GM18508 (cell line): ENCODE results near the gene SF3B1.
"Not testable (repeated sequence)": the region's sequence is repeated elsewhere in the genome, so short reads cannot be mapped to it uniquely, and the experiment has no call there.

Experiments
- ATAC-seq: cut with Tn5 transposase; IDR thresholded peaks from one replicate; pipeline ENCODE4 v1.9.1; 2021; ENCODE audit warnings: moderate number of reproducible peaks; ENCODE audit not compliant: insufficient read depth, unreplicated experiment

The SF3B1 gene

DNA sequence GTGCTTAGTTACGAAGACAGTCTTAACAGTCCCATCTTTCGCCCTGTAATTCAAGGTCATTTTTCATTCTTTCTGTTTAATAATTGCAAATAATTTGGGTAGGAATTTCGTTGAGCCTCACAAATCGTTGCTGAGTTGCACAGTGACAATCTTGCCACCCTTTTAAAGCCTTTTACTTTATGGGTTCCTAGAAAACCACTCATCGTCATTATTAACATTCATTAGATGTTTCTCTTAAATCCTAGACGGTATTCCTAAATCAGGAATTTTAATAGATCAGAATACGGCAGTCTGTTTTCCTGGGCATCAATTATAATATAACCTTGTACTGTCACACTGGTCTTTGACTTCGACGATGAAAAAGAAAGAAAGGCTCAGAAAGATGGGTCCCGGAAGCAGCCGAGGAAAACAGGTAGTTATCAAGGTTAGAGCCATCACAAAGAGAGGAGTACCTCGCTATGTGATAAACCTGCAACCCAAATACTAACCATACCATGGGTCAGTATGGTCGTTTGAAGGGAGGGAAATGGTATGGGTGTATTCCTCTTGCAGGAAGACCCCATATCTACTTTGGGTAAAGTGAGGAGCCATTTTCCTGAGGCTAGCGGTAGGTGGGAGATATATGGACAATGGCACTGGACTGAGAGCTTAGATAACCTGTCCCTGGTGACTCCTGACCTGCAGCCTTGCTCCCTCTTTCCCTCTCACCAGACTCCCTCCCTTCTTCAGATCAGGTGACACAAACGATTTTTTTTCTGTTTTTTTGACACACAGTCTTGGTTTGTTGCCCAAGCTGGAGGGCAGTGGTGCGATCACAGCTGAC lies 981 bp upstream of the SF3B1 start:
- ATAC-seq: no peak

DNA sequence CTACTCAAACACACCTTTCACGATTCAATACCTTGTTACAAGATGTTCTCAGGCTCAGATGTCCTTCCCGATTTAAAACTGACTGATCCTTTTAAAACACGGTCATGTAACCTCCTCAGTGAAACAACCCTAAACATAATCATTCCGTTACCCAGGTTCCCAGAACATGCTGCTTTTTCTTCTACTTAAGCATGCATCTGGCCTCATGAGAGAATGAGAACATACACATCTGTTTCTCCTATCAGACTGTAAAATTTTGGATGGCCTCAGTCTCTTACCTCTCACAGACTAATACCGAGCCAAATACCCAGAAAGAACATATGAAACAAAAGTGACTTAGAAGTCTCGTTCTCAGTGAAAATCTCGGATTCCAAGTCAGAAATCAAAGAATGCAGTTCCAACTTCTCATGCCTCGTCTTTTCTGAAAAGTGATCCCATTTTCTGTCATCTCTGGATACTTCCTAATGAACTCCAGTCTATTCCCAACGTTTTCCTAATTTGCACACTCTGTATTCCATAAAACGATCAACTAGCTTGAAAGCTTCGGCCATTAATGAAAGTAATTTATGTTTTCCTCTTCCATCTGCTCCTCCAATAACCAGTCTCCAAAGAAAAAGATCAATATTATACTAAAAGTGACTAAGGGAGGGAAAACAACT lies 919 bp downstream of the SF3B1 start:
- ATAC-seq: no peak

DNA sequence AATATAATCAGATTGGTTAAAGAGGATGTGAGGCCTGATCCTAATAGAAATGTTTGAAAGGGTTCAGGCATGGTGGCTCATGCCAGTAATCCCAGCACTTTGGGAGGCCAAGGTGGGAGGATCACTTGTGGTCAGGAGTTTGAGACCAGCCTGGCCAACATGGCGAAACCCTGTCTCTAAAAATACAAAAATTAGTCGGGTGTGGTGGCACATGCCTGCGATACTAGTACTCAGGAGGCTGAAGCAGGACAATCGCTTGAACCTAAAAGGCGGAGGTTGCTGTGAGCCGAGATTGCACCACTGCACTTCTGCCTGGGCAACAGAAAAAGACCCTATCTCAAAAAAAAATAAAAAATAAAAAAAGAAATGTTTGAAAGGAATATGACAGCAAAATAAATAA lies 2.3 kb downstream of the SF3B1 start:
- ATAC-seq: not testable (repeated sequence)

GRCh38 chr2:197431858-197432257 lies 3.0 kb downstream of the SF3B1 start:
- ATAC-seq: no peak

GRCh38 chr2:197427986-197428385 lies 6.8 kb downstream of the SF3B1 start:
- no peak for ATAC-seq

DNA sequence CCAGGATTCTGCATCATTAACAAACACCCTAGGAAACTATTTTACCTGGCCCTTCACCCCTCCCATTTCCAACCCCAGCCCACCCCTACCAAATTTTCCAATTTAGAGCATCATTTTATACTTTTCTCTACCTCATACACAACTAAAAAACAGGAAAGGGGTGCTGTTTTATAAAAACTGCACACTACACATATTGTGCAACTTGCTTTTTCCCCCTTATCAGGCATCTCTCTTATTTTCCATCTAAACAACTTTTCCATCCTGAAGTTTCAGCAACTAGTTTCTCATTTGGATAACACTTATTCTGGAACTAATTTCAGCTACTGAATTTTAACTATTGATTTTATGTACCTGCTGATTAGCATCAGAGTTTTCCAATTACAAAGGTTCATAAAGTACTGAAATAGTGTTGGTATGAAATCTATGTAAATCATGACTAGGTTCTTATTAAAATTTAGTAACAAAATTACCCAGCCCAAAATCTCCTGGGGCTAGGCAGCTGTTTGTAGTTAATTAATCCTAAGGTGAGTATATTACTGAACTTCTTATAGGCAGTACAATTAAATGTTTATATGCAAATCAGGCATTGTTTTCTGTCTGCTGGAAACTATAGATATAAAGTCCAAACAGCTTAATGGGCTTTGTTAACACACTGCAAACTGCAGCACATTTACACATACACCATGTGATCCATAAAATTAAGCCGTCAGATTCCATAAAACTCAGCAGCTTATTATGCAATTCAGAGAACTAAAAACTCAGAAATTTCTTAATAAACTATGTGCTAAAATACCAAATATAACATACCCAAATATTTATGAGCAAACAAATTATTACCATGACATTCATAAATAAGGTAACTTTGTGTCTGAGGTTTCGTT lies 7.9 kb downstream of the SF3B1 start:
- ATAC-seq: no peak

GRCh38 chr2:197425550-197425949 lies 9.3 kb downstream of the SF3B1 start:
- ATAC-seq: no peak

- no peak for ATAC-seq
Observed at GRCh38 chr2:197423307-197423706, 11.5 kb downstream of the SF3B1 start.

GRCh38 chr2:197419438-197419837 lies 15.4 kb downstream of the SF3B1 start:
- no peak for ATAC-seq

- ATAC-seq: no peak
Observed at GRCh38 chr2:197416268-197416667, 18.6 kb downstream of the SF3B1 start.

DNA sequence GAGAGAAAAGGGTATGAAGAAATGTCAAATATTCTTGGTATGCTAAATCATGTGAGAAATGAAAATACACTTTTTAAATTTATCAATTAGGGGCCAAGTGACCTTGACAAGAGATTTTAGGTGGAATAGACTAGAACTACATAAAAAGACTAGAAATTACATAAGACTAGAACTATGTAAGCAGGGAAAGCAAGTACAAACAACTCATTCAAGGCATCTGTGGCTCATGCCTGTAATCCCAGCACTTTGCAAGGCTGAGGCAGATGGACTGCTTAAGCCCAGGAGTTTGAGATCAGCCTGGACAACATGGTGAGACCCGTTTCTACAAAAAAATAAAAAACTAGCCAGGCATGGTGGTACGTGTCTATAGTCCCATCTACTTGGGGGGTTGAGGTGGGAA lies 20.3 kb downstream of the SF3B1 start:
- no peak for ATAC-seq

DNA sequence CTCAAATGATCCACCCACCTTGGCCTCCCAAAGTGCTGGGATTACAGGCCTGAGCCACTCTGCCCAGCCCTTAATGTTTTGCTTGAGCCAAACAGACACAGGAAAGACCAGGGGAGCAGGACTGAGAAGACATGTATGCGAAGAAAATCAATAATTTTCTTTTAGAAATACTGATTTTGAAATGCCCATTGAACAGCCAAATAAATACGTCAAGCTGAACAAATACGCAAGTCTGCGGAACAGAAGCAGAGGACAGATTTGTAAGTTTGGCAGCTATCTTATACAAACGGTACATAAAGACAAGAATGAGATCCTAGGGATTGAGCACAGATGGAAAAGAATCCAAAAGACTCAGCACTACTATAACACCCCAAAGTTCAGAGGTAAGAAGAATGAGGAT lies 20.8 kb downstream of the SF3B1 start:
- ATAC-seq: no peak

DNA sequence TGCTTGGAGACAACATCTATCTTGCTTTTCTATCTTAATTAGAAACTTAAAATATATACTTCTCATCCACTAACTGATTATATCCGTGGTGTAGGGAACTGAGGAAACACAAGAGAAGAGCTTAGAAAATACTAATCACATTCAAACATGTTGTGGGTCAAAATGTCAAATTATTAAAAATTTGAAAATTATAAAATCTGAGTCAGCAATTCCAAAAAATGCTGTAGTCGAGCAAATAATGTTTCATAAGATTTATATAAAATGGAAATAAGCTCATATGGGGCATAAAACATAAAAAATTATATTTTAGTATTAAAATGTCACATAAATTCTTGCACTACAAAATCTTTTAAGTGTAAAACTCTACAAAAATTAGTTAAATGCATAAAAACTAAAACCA lies 29.2 kb downstream of the SF3B1 start:
- no peak for ATAC-seq

DNA sequence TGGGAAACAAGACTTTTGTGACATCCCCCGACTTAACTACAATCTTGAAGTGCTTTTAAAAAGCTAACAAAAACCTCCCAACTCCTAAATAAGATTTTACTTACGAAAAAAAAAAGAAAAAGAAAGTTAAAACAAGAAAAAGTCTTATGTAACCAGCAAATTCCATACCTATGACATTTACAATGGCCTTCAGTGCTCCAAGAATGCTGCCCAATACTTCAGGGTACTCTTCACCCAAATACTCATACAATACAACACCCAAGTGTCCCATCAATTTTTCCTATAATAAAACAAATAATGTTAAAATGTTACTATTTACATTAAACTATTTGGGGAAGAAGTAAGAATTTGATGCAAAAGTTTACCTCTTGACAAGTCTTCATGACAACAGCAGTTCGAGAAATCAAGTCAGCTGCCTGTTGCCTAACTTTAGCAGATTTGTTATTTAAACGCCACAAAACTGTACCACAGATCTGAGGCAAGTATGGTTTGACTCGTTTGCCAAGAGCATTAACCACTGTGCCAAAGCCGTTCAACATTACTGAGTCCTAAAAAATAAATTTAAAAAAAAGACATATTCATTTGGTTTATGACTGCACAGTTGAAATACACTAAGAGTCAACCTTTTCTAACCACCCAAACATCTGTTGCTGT lies 34.8 kb downstream of the SF3B1 start:
- no peak for ATAC-seq

DNA sequence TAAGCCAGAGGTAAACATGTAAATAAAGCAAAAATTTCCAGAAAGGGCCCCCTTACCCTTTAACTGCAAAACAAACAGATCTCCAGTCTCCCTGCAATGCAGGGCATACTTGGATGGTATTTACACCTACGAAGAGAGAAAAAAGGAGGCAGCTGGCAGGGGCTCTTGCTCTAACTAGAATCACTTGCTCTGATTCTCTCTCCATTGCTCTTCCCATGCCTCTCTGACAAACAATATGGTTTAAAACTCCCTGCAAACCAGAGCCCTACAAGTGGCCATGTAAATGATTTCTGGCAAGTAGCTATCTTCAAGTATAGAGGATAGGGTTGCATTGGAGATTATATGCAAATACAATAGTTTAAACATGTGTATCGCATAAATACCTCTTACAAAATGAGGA lies 35.9 kb downstream of the SF3B1 start:
- ATAC-seq: no peak

DNA sequence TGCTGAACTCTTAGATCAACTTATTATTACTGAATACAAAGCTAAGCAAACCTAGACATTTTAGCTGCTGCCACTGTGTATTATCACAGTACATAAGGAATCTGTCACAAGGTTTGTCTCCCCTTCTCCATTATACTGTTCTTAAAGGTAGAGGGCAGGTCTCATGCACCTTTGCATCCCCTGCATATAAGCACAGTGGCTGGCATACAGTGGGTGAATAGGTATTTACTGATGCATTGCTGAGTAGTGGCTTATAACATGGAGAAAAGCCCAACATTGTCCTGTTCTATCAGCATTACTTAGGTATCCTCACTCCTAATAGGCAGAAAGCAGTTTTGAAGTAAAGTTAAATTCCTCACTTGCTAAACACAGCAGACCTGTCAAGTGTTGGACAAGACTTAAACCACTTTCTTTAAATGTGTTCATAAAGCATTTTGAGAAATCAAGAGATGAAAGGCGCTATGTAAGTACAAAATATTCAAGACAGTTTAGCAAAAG lies 43.6 kb downstream of the SF3B1 start:
- no peak for ATAC-seq

DNA sequence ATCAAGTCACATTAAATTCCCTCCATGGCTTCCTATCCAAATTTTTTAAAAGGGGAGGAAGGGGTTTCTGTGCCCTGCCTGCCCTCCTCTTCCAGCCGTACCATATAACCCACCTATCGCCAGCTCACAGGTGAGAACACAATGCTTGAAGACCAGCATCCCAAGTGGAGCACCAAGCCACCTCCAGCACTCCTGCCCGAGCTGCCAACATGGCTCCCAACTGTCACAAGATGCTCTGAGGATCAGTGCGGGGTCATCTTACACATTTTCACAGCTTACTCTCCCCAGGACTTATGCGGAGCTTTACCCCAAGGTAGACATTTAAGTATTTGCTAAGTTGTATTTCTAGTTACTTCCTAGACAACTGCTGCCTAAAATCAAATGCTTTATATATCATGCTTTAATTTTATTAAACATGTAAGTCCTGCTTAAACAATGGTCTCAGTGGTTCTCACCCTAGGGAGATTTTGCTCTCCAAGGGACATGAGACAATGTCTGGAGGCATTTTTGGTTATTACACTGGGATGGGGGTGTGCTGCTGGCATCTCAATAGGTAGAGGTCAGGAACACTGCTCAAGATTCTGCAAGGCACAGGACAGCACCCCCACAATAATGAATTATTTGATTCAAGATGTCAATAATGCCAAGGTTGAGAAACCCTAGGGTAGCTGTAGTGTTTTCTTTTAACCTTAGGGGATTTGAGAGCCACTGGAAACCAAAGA lies 45.8 kb downstream of the SF3B1 start:
- no peak for ATAC-seq

DNA sequence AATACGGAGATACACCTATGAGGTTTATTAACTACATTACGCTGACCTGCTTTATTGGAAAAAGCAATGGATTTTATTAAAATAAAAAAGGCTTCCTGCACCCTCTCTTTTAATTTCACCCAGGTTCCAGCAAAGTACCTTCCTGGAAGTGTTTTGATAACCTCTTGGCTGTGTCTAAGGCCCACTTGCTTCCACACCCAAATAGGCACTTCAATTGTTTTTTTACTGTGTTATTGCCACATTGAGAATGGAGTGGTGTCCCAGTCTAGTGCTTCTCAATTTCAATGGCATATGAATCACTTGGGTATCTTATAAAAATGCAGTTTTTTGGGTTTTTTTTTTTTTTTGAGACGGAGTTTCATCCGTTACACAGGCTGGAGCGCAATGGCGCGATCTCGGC lies 47.6 kb downstream of the SF3B1 start:
- ATAC-seq: no peak

- ATAC-seq: no peak
Observed at GRCh38 chr2:197386242-197386641, 48.6 kb downstream of the SF3B1 start.

GRCh38 chr2:197383825-197384224 lies 51.0 kb downstream of the SF3B1 start:
- no peak for ATAC-seq
